Measurements from ENCODE around the gene DOCK11.

Gene DOCK11

GRCh38 chrX:118522230-118522926, 26.8 kb downstream of the DOCK11 start:
- H3K4me3 ChIP-seq (ENCODE audit: low read length), result no peak overlapping the region
- DNase-seq (ENCODE audit: low read depth), result peak; percentile 9
- TF ChIP-seq CTCF (IDR thresholded peaks at IDR 0.05; ENCODE audit: insufficient read depth, low read depth, low read length, missing control alignments), result no peak

- H3K4me3 ChIP-seq (ENCODE audit: low read length), result no peak overlapping the region
- DNase-seq (ENCODE audit: low read depth), result no peak
- no peak for TF ChIP-seq CTCF (IDR thresholded peaks at IDR 0.05; ENCODE audit: insufficient read depth, low read depth, low read length, missing control alignments)
These were observed 28.3 kb downstream of the DOCK11 start for GRCh38 chrX:118523920-118524319.

- DNase-seq (ENCODE audit: low read depth), result no peak
- TF ChIP-seq CTCF (IDR thresholded peaks at IDR 0.05; ENCODE audit: insufficient read depth, low read depth, low read length, missing control alignments), result no peak
- no peak overlapping the region for H3K4me3 ChIP-seq (ENCODE audit: low read length)
These were observed 28.7 kb downstream of the DOCK11 start for GRCh38 chrX:118524344-118524743.

GRCh38 chrX:118525174-118525730, 29.6 kb downstream of the DOCK11 start:
- H3K4me3 ChIP-seq (ENCODE audit: low read length), result no peak overlapping the region
- DNase-seq (ENCODE audit: low read depth), result no peak
- no peak for TF ChIP-seq CTCF (IDR thresholded peaks at IDR 0.05; ENCODE audit: insufficient read depth, low read depth, low read length, missing control alignments)

- DNase-seq (ENCODE audit: low read depth), result no peak
- TF ChIP-seq CTCF (IDR thresholded peaks at IDR 0.05; ENCODE audit: insufficient read depth, low read depth, low read length, missing control alignments), result no peak
- H3K4me3 ChIP-seq (ENCODE audit: low read length), result no peak overlapping the region
These were observed 30.5 kb downstream of the DOCK11 start for GRCh38 chrX:118526149-118526548.

GRCh38 chrX:118528071-118528737, 32.6 kb downstream of the DOCK11 start:
- H3K4me3 ChIP-seq (ENCODE audit: low read length), result no peak overlapping the region
- no peak for DNase-seq (ENCODE audit: low read depth)
- no peak for TF ChIP-seq CTCF (IDR thresholded peaks at IDR 0.05; ENCODE audit: insufficient read depth, low read depth, low read length, missing control alignments)
